HepG2 (cell line): ENCODE results near the gene NDUFS2. TPM values are rescaled to one million over a fixed set of nuclear protein-coding genes. Genes with fewer than 3 reads are reported as not detected.

Source experiments
- ATAC-seq: fragments of 200-7000 bp; cut with Tn5 transposase; 3 replicates; pipeline ENCODE4 v1.9.1; 2020; ENCODE audit warnings: mild to moderate bottlenecking, moderate library complexity
- BruUV-seq: library from RNA; stranded (reverse); fragments of 400-500 nt; replicated peaks from 2 replicates; lab custom pipeline; 2021; lab: Mats Ljungman, UMichigan
- CTCF ChIA-PET: fragments of 300-600 bp; formaldehyde crosslinking; extraction: SDS; loops from one replicate; lab custom pipeline; 2021; ENCODE audit warnings: low total read pairs, inconsistent platforms, low intra/inter-chr PET ratio; lab: Yijun Ruan, JAX
- POLR2A ChIA-PET: fragments of 350-600 bp; sonication (Branson Sonifier 250); formaldehyde crosslinking; loops from one replicate; lab custom pipeline; 2020; ENCODE audit warnings: antibody characterized with exemption, inconsistent platforms; lab: Yijun Ruan, JAX
- DNase-seq: peaks from one replicate; pipeline ENCODE4 v3.0.0-alpha.2; 2015; ENCODE audit warnings: low spot score
- FAIRE-seq: peaks from 3 replicates; lab custom pipeline; 2011; peaks lifted over from hg19 to GRCh38; lab: Jason Lieb, UNC
- H2AFZ ChIP-seq: one replicate; pipeline ENCODE4 v1.6.1; 2011; ENCODE audit warnings: low read length, inconsistent platforms
- H3K27ac ChIP-seq: fragments of 300-600 bp; 3 replicates; pipeline ENCODE4 v1.8.0; 2011; ENCODE audit warnings: mixed run types, mild to moderate bottlenecking, mixed read lengths, low read length, inconsistent platforms; ENCODE audit not compliant: insufficient read depth; ENCODE audit errors: extremely low read length
- H3K27me3 ChIP-seq, 2 experiments: fragments of 200-600 bp in 1 of 2; 2 replicates in 1 of 2; 3 replicates in 1 of 2; pipeline versions ENCODE4 v1.6.0 to v1.8.0; 2011; ENCODE audit warnings: low read length in 2 of 2, mild to moderate bottlenecking in 2 of 2, moderate library complexity in 2 of 2, inconsistent platforms in 1 of 2; ENCODE audit not compliant: insufficient read depth in 2 of 2, control insufficient read depth in 1 of 2
- H3K36me3 ChIP-seq, 2 experiments: fragments of 200-600 bp in 1 of 2; replicated peaks in 1 of 2; 2 replicates in 1 of 2; 3 replicates in 1 of 2; pipeline versions ENCODE4 v1.5.1 to v1.8.0; 2011; ENCODE audit warnings: low read length in 2 of 2, inconsistent platforms in 1 of 2; ENCODE audit not compliant: insufficient read depth in 2 of 2, control insufficient read depth in 1 of 2
- H3K4me1 ChIP-seq: 2 replicates; pipeline ENCODE4 v1.5.1; 2012; ENCODE audit warnings: low read length, inconsistent platforms; ENCODE audit not compliant: insufficient read depth
- H3K4me2 ChIP-seq: 2 replicates; pipeline ENCODE4 v1.6.0; 2011; ENCODE audit warnings: low read depth, low read length, inconsistent platforms
- H3K4me3 ChIP-seq, 3 experiments: fragments of 200-600 bp in 1 of 3; sonication (generic), shearing (Covaris generic) in 1 of 3; replicated peaks in 1 of 3; 2 replicates each; pipeline ENCODE4 v1.5.1; 2011 to 2016; ENCODE audit warnings: low read length in 3 of 3, inconsistent platforms in 2 of 3, low read depth in 2 of 3, mild to moderate bottlenecking in 2 of 3, control low read depth in 1 of 3, mixed read lengths in 1 of 3; ENCODE audit not compliant: insufficient read depth in 1 of 3
- H3K79me2 ChIP-seq: one replicate; pipeline ENCODE4 v1.6.1; 2011; ENCODE audit warnings: low read length, inconsistent platforms; ENCODE audit not compliant: insufficient read depth
- H3K9ac ChIP-seq: 2 replicates; pipeline ENCODE4 v1.6.0; 2011; ENCODE audit warnings: mild to moderate bottlenecking, low read depth, low read length, inconsistent platforms; ENCODE audit not compliant: insufficient read depth
- H3K9me3 ChIP-seq: 2 replicates; pipeline ENCODE4 v1.5.1; 2012; ENCODE audit warnings: mild to moderate bottlenecking, low read length
- H4K20me1 ChIP-seq: 2 replicates; pipeline ENCODE4 v1.6.0; 2011; ENCODE audit warnings: inconsistent platforms, mild to moderate bottlenecking, low read length, moderate library complexity; ENCODE audit not compliant: insufficient read depth
- CHD4 ChIP-seq: fragments of 200-600 bp; sonication (generic); IDR thresholded peaks from 2 replicates; pipeline ENCODE4 v1.7.0; 2017; ENCODE audit warnings: mild to moderate bottlenecking, low read length, borderline replicate concordance
- POLR2AphosphoS2 ChIP-seq: IDR thresholded peaks from 2 replicates; pipeline ENCODE4 v1.6.1; 2011; ENCODE audit warnings: low read depth, low read length, improper control_type of control experiment
- PRPF4 ChIP-seq: fragments of 200-400 bp; formaldehyde crosslinking; IDR thresholded peaks from 2 replicates; pipeline ENCODE4 v1.6.1; 2016; ENCODE audit warnings: low read length, low read depth; ENCODE audit not compliant: poor library complexity, severe bottlenecking
- ZFP36L1 ChIP-seq: sonication (generic); formaldehyde crosslinking; IDR thresholded peaks from 2 replicates; pipeline ENCODE4 v1.8.0; 2022; ENCODE audit warnings: mild to moderate bottlenecking, missing genetic modification reagents, moderate library complexity
- ZNF362 ChIP-seq: sonication (generic); formaldehyde crosslinking; IDR thresholded peaks from 2 replicates; pipeline ENCODE4 v1.4.0; 2020; ENCODE audit warnings: missing genetic modification reagents, mild to moderate bottlenecking, borderline replicate concordance
- ZNF556 ChIP-seq: sonication (generic); formaldehyde crosslinking; IDR thresholded peaks from 2 replicates; pipeline ENCODE4 v1.4.0; 2020; ENCODE audit warnings: mild to moderate bottlenecking, missing genetic modification reagents, borderline replicate concordance
- ZNF615 ChIP-seq: sonication (generic); formaldehyde crosslinking; IDR thresholded peaks from 2 replicates; pipeline ENCODE4 v1.5.0; 2020; ENCODE audit warnings: mild to moderate bottlenecking, missing genetic modification reagents, borderline replicate concordance
- ZNF619 ChIP-seq: sonication (generic); formaldehyde crosslinking; IDR thresholded peaks from 2 replicates; pipeline ENCODE4 v1.4.0; 2020; ENCODE audit warnings: mild to moderate bottlenecking, missing genetic modification reagents
- ZNF691 ChIP-seq: sonication (generic); formaldehyde crosslinking; IDR thresholded peaks from 2 replicates; pipeline ENCODE4 v1.4.0; 2020; ENCODE audit warnings: missing genetic modification reagents, low read depth, mild to moderate bottlenecking, borderline replicate concordance
- ZNF7 ChIP-seq: IDR thresholded peaks from 2 replicates; pipeline ENCODE4 v1.6.1; 2016; ENCODE audit warnings: missing biosample characterization, missing genetic modification reagents
- ZNF772 ChIP-seq: sonication (generic); formaldehyde crosslinking; IDR thresholded peaks from 2 replicates; pipeline ENCODE4 v1.5.0; 2020; ENCODE audit warnings: mild to moderate bottlenecking, missing genetic modification reagents
- ZSCAN30 ChIP-seq: sonication (generic); formaldehyde crosslinking; IDR thresholded peaks from 2 replicates; pipeline ENCODE4 v1.5.0; 2020; ENCODE audit warnings: mild to moderate bottlenecking, missing genetic modification reagents
- WGBS: methylation state at CpG from one replicate; pipeline ENCODE4 v1.1.6; 2017; ENCODE audit warnings: low lambda C conversion rate; 5-methylcytosine and 5-hydroxymethylcytosine counted together
- in situ Hi-C: cut with HindIII; loops from 2 replicates; pipeline ENCODE4 v1.10.0; 2017; ENCODE audit warnings: low pct_unique_long_range_greater_than_20kb; ENCODE audit not compliant: extremely low pct_ligation_motif_present
- intact Hi-C: fragments of 100-400 bp; cut with micrococcal nuclease; formaldehyde crosslinking; loops from one replicate; pipeline ENCODE4 v1.10.0; 2022; ENCODE audit not compliant: unreplicated experiment
- polyA plus RNA-seq, 8 experiments: library from polyadenylated mRNA; depleted of rRNA in 3 of 8; stranded (reverse) in 7 of 8; unstranded in 1 of 8; fragments of >200 nt; fragmentation: Illumina TruSeq in 4 of 8; extraction: Trizol in 4 of 8; gene quantifications; 2 replicates each; pipeline versions ENCODE4 v1.2.1 to v1.2.3, GENCODE V29; 2011 to 2016; ENCODE audit warnings: low read depth in 4 of 8, missing spikeins in 1 of 8, mixed read lengths in 1 of 8; ENCODE audit not compliant: insufficient read depth in 1 of 8
- total RNA-seq, 5 experiments: library from RNA; depleted of rRNA; stranded (reverse); fragments of >200 nt; fragmentation: Illumina TruSeq; extraction: Trizol; gene quantifications; 2 replicates each; pipeline ENCODE4 v1.2.3, GENCODE V29; 2016; ENCODE audit warnings: low read depth in 1 of 5
- TF ChIP-seq, protein P1 (sequence below): sonication (generic); formaldehyde crosslinking; IDR thresholded peaks from 2 replicates; pipeline ENCODE4 v1.4.0; 2020; ENCODE audit warnings: missing genetic modification reagents
- TF ChIP-seq, protein P2 (sequence below): sonication (generic); formaldehyde crosslinking; IDR thresholded peaks from 2 replicates; pipeline ENCODE4 v1.4.0; 2020; ENCODE audit warnings: missing genetic modification reagents, mild to moderate bottlenecking, borderline replicate concordance
- TF ChIP-seq, protein P3 (sequence below): sonication (generic); formaldehyde crosslinking; IDR thresholded peaks from 2 replicates; pipeline ENCODE4 v1.5.0; 2020; ENCODE audit warnings: missing genetic modification reagents

Gene NDUFS2
- total and polyA plus RNA-seq, 2 of the 13 experiments (the other 11 are each of a cell fraction or from before 2014, with no cell fraction given) = 89.9 to 118 TPM

GRCh38 chr1:161225178-161225533 lies 23.0 kb downstream of the NDUFS2 start:
- no peaks in the 10 kb centered on the region for H3K9me3 ChIP-seq
- H3K4me1 ChIP-seq = peaks cover 62% of the 10 kb centered on the region
- peak overlapping the region; percentile 38 to 81 (median 54) for H3K4me3 ChIP-seq
- ChIA-PET POLR2A (interaction anchor here (0.7 to 12.5 kb wide), 23 partner anchors 9 to 204 kb away, joined by 3 to 357 read pairs (median 6); partner anchors contain the start of genes ADAMTS4, CFAP126, DEDD and F11R), CTCF (interaction anchor here (2.0 to 3.7 kb wide), 2 partner anchors 16 to 66 kb away, joined by 22 to 36 read pairs; no protein-coding TSS in a partner anchor)
- DNase-seq = peak; percentile 55
- no TSS peak for BruUV-seq
- FAIRE-seq = no peak
- no peak overlapping the region for H2AFZ ChIP-seq
- peaks cover 11% of the 10 kb centered on the region for H4K20me1 ChIP-seq
- 3% methylated on average over 7 of the region's 7 CpGs for WGBS
- peaks cover 32% of the 10 kb centered on the region for H3K79me2 ChIP-seq
- no peaks in the 10 kb centered on the region; a peak in 1 of 5 replicates for H3K27me3 ChIP-seq
- H3K27ac ChIP-seq = peak overlapping the region; percentile 99
- peak; percentile 3 for ATAC-seq
- H3K36me3 ChIP-seq = peaks cover 13 to 39% of the 10 kb centered on the region in 2 experiments
- in situ Hi-C loops = loop anchor here (5.0 to 10.0 kb wide), 2 partner anchors 67 to 160 kb away; no protein-coding TSS in a partner anchor
- intact Hi-C loops = loop anchor here (1.0 to 5.0 kb wide), 3 partner anchors 22 to 87 kb away; partner anchors contain the start of genes NDUFS2 and SDHC
- peak overlapping the region; percentile 96 for H3K9ac ChIP-seq
- peak overlapping the region; percentile 80 for H3K4me2 ChIP-seq
- TF ChIP-seq ZNF691 (0 out of 2 replicates have a peak, but pooled peaks have one; percentile 23), ZSCAN30 (no peak), CHD4 (peak; percentile 41; the same call in 1 of the 2 replicates), PRPF4 (no peak), ZFP36L1 (CRISPR knock-in tag) (0 out of 2 replicates have a peak, but pooled peaks have one; percentile 21), ZNF619 (CRISPR knock-in tag) (no peak), POLR2AphosphoS2 (no peak), ZNF556 (CRISPR knock-in tag) (no peak), ZNF772 (CRISPR knock-in tag) (peak; percentile 9; the same call in 1 of the 2 replicates), ZNF615 (CRISPR knock-in tag) (0 out of 2 replicates have a peak, but pooled peaks have one; percentile 40), ZNF362 (CRISPR knock-in tag) (no peak), ZNF7 (CRISPR knock-in tag) (no peak)
- TF ChIP-seq, protein P1, sequence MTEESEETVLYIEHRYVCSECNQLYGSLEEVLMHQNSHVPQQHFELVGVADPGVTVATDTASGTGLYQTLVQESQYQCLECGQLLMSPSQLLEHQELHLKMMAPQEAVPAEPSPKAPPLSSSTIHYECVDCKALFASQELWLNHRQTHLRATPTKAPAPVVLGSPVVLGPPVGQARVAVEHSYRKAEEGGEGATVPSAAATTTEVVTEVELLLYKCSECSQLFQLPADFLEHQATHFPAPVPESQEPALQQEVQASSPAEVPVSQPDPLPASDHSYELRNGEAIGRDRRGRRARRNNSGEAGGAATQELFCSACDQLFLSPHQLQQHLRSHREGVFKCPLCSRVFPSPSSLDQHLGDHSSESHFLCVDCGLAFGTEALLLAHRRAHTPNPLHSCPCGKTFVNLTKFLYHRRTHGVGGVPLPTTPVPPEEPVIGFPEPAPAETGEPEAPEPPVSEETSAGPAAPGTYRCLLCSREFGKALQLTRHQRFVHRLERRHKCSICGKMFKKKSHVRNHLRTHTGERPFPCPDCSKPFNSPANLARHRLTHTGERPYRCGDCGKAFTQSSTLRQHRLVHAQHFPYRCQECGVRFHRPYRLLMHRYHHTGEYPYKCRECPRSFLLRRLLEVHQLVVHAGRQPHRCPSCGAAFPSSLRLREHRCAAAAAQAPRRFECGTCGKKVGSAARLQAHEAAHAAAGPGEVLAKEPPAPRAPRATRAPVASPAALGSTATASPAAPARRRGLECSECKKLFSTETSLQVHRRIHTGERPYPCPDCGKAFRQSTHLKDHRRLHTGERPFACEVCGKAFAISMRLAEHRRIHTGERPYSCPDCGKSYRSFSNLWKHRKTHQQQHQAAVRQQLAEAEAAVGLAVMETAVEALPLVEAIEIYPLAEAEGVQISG (CRISPR knock-in tag) = no peak
- TF ChIP-seq, protein P2, sequence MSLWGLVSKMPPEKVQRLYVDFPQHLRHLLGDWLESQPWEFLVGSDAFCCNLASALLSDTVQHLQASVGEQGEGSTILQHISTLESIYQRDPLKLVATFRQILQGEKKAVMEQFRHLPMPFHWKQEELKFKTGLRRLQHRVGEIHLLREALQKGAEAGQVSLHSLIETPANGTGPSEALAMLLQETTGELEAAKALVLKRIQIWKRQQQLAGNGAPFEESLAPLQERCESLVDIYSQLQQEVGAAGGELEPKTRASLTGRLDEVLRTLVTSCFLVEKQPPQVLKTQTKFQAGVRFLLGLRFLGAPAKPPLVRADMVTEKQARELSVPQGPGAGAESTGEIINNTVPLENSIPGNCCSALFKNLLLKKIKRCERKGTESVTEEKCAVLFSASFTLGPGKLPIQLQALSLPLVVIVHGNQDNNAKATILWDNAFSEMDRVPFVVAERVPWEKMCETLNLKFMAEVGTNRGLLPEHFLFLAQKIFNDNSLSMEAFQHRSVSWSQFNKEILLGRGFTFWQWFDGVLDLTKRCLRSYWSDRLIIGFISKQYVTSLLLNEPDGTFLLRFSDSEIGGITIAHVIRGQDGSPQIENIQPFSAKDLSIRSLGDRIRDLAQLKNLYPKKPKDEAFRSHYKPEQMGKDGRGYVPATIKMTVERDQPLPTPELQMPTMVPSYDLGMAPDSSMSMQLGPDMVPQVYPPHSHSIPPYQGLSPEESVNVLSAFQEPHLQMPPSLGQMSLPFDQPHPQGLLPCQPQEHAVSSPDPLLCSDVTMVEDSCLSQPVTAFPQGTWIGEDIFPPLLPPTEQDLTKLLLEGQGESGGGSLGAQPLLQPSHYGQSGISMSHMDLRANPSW (CRISPR knock-in tag) = no peak
- TF ChIP-seq, protein P3, sequence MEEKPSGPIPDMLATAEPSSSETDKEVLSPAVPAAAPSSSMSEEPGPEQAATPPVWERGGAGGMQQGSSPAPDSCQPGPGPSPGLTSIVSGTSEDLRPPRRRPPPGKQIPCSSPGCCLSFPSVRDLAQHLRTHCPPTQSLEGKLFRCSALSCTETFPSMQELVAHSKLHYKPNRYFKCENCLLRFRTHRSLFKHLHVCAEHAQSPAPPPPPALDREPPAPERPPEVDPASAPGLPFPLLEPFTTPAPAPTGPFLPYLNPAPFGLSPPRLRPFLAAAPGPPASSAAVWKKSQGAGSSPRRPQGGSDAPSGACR = 0 out of 2 replicates have a peak, but pooled peaks have one; percentile 21
